Measurements from ENCODE around the gene GPA33. TPM values are rescaled to one million over a fixed set of nuclear protein-coding genes. Genes with fewer than 3 reads are reported as not detected.

GPA33 gene
- polyA plus RNA-seq, 1 donor from 2014 or later = 0.14 TPM

DNA sequence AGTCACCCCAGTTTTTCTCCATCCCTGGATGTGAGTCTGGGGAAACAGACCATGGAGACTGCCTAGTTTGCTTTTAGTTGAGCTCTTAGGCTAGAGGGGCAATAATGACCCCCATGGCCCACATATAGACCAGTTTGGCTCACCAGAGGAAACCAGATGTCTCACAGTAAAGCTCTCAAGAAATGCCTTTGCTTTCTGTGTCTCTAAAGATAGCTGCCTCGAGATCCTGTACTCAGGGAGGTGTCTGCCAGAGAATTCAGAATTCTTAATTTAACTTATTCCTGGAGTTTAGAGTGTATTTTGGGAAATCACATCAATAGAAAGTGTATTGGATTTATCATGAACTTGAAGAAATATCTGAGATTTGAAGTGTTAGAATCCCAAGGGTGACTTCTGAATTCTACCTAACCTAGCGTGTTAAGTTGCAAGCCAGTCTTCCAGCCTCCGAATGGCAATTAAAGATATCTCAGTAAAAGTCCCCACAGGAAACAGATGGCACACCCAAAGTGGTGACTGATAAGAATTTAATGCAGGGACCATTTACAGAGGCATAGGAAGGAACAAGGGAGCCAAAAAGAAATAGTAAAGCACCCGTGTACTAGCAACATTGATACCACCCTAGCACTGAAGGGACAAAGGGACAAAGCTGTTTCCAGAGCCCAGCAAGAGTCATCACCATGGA, 40.8 kb upstream of the GPA33 start:
- no peak overlapping the region for H2AFZ ChIP-seq (ENCODE audit: low read depth, low read length)
- no peaks in the 10 kb centered on the region for H3K79me2 ChIP-seq (replicated peaks; ENCODE audit: insufficient read depth, low read length)
- no peak overlapping the region for H3K4me3 ChIP-seq (ENCODE audit: low read length)
- no peaks in the 10 kb centered on the region for H3K36me3 ChIP-seq (ENCODE audit: insufficient read depth, low read length)
- peaks cover 3% of the 10 kb centered on the region for H3K27me3 ChIP-seq (ENCODE audit: insufficient read depth, low read depth, low read length)
- TF ChIP-seq RAD21 (conservative IDR thresholded peaks at IDR 0.05) = no peak
- TF ChIP-seq, protein P1, sequence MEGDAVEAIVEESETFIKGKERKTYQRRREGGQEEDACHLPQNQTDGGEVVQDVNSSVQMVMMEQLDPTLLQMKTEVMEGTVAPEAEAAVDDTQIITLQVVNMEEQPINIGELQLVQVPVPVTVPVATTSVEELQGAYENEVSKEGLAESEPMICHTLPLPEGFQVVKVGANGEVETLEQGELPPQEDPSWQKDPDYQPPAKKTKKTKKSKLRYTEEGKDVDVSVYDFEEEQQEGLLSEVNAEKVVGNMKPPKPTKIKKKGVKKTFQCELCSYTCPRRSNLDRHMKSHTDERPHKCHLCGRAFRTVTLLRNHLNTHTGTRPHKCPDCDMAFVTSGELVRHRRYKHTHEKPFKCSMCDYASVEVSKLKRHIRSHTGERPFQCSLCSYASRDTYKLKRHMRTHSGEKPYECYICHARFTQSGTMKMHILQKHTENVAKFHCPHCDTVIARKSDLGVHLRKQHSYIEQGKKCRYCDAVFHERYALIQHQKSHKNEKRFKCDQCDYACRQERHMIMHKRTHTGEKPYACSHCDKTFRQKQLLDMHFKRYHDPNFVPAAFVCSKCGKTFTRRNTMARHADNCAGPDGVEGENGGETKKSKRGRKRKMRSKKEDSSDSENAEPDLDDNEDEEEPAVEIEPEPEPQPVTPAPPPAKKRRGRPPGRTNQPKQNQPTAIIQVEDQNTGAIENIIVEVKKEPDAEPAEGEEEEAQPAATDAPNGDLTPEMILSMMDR (IDR thresholded peaks at IDR 0.05; ENCODE audit: poor library complexity, severe bottlenecking) = no peak
- TF ChIP-seq EZH2 (IDR thresholded peaks at IDR 0.05; ENCODE audit: borderline replicate concordance, insufficient read depth, low read length, poor library complexity, severe bottlenecking) = no peak
- no peak for TF ChIP-seq MXI1 (conservative IDR thresholded peaks at IDR 0.05; ENCODE audit: poor library complexity, severe bottlenecking)
- no peak for TF ChIP-seq EP300 (conservative IDR thresholded peaks at IDR 0.05; ENCODE audit: poor library complexity, severe bottlenecking)
- no peak for TF ChIP-seq POLR2AphosphoS5 (IDR thresholded peaks at IDR 0.05)
- H3K9ac ChIP-seq (ENCODE audit: low read length) = no peak overlapping the region
- H3K9me3 ChIP-seq (ENCODE audit: low read length) = no peaks in the 10 kb centered on the region
- no peaks in the 10 kb centered on the region for H4K20me1 ChIP-seq (ENCODE audit: insufficient read depth)
- no peaks in the 10 kb centered on the region for H3K9me2 ChIP-seq (ENCODE audit: insufficient read depth, low read length)
- H3K4me2 ChIP-seq (ENCODE audit: low read length) = no peak overlapping the region
- no peaks in the 10 kb centered on the region for H3F3A ChIP-seq (ENCODE audit: insufficient read depth, low read length, poor library complexity, severe bottlenecking)
- no peak overlapping the region for H3K27ac ChIP-seq (ENCODE audit: low read length)

GRCh38 chr1:167128261-167129227, 38.4 kb upstream of the GPA33 start:
- no peaks in the 10 kb centered on the region for H3K27me3 ChIP-seq (ENCODE audit: insufficient read depth, low read depth, low read length)
- no peaks in the 10 kb centered on the region for H3F3A ChIP-seq (ENCODE audit: insufficient read depth, low read length, poor library complexity, severe bottlenecking)
- no peaks in the 10 kb centered on the region for H4K20me1 ChIP-seq (ENCODE audit: insufficient read depth)
- no peak overlapping the region for H3K9ac ChIP-seq (ENCODE audit: low read length)
- H3K79me2 ChIP-seq (replicated peaks; ENCODE audit: insufficient read depth, low read length) = no peaks in the 10 kb centered on the region
- no peak overlapping the region for H2AFZ ChIP-seq (ENCODE audit: low read depth, low read length)
- H3K4me3 ChIP-seq (ENCODE audit: low read length) = no peak overlapping the region
- H3K9me2 ChIP-seq (ENCODE audit: insufficient read depth, low read length) = no peaks in the 10 kb centered on the region
- H3K9me3 ChIP-seq (ENCODE audit: low read length) = no peaks in the 10 kb centered on the region
- no peak overlapping the region for H3K27ac ChIP-seq (ENCODE audit: low read length)
- TF ChIP-seq EP300 (conservative IDR thresholded peaks at IDR 0.05; ENCODE audit: poor library complexity, severe bottlenecking) (no peak), EZH2 (IDR thresholded peaks at IDR 0.05; ENCODE audit: borderline replicate concordance, insufficient read depth, low read length, poor library complexity, severe bottlenecking) (no peak), RAD21 (conservative IDR thresholded peaks at IDR 0.05) (no peak), SMC3 (conservative IDR thresholded peaks at IDR 0.05; ENCODE audit: poor library complexity) (no peak), MXI1 (conservative IDR thresholded peaks at IDR 0.05; ENCODE audit: poor library complexity, severe bottlenecking) (no peak), POLR2AphosphoS5 (IDR thresholded peaks at IDR 0.05) (no peak)
- TF ChIP-seq, protein P1 (IDR thresholded peaks at IDR 0.05; ENCODE audit: poor library complexity, severe bottlenecking) = no peak
- H3K36me3 ChIP-seq (ENCODE audit: insufficient read depth, low read length) = no peaks in the 10 kb centered on the region
- no peak overlapping the region for H3K4me2 ChIP-seq (ENCODE audit: low read length)

All from neural cell (in vitro differentiated cells).